Sigmoid colon (tissue), 7 donors: ENCODE measurements around the gene CHMP4A. TPM values are rescaled to one million over a fixed set of nuclear protein-coding genes. Genes with fewer than 3 reads are reported as not detected.

Source experiments
- DNase-seq: peaks from one replicate; pipeline ENCODE4 v3.0.0-alpha.2; 2019
- H3K27ac ChIP-seq, 4 donors: fragments of 200-600 bp; sonication (generic); one replicate each; pipeline ENCODE4 v1.5.1; 2016 to 2019; ENCODE audit warnings: mild to moderate bottlenecking in 1 of 4
- H3K27me3 ChIP-seq, 3 donors: fragments of 200-600 bp; sonication (generic); one replicate each; pipeline ENCODE4 v1.5.1; 2019; ENCODE audit warnings: mild to moderate bottlenecking in 1 of 3
- H3K36me3 ChIP-seq, 4 donors: fragments of 200-600 bp; sonication (generic); one replicate each; pipeline ENCODE4 v1.5.1; 2016 to 2019
- H3K4me1 ChIP-seq, 4 donors: fragments of 200-600 bp; sonication (generic); one replicate each; pipeline ENCODE4 v1.5.1; 2017 to 2019
- H3K4me3 ChIP-seq, 4 donors: fragments of 200-600 bp; sonication (generic); one replicate each; pipeline ENCODE4 v1.5.1; 2017 to 2019; ENCODE audit warnings: mild to moderate bottlenecking in 2 of 4, moderate library complexity in 1 of 4
- H3K9me3 ChIP-seq, 4 donors: fragments of 200-600 bp in 3 of 4; sonication (generic) in 3 of 4; one replicate each; pipeline versions ENCODE4 v1.5.1 to v1.6.1; 2013 to 2019
- EP300 ChIP-seq, 4 donors: sonication (generic); formaldehyde crosslinking; IDR thresholded peaks; one replicate each; pipeline ENCODE4 v1.6.1; 2017; ENCODE audit warnings: antibody characterized with exemption in 4 of 4
- POLR2A ChIP-seq, 2 donors: fragments of 450-650 bp; IDR thresholded peaks; one replicate each; pipeline ENCODE4 v1.6.1; 2016; ENCODE audit warnings: antibody characterized with exemption in 2 of 2, mild to moderate bottlenecking in 2 of 2, moderate library complexity in 2 of 2
- POLR2AphosphoS5 ChIP-seq, 4 donors: sonication (generic); formaldehyde crosslinking; IDR thresholded peaks; one replicate each; pipeline ENCODE4 v1.6.1; 2017; ENCODE audit warnings: antibody characterized with exemption in 4 of 4
- WGBS, 2 donors: extraction: QIAGEN DNeasy Blood & Tissue Kit; methylation state at CpG; one replicate each; pipeline ENCODE4 v1.1.7; 2013; 5-methylcytosine and 5-hydroxymethylcytosine counted together
- intact Hi-C: fragments of 100-400 bp; cut with DNase I; formaldehyde crosslinking; loops from one replicate; pipeline ENCODE4 v1.15.1; 2023
- polyA plus RNA-seq, 3 donors: library from polyadenylated mRNA; stranded (reverse); fragments of 200-250 nt; gene quantifications; one replicate each; pipeline ENCODE4 v1.2.3, GENCODE V29; 2013
- total RNA-seq, 4 donors: library from RNA; depleted of rRNA; stranded (reverse); fragments of >200 nt; gene quantifications; one replicate each; pipeline ENCODE4 v1.1.0, GENCODE V29; 2016
- TF ChIP-seq, protein P1 (sequence below), 4 experiments: fragments of 450-650 bp in 3 of 4; fragments of 200-600 bp in 1 of 4; IDR thresholded peaks; one replicate each; pipeline ENCODE4 v1.5.1; 2016 to 2019; ENCODE audit warnings: antibody characterized with exemption in 4 of 4, mild to moderate bottlenecking in 3 of 4, moderate library complexity in 2 of 4
- donor health status: healthy with polysubstance abuse.
- donor health status: Bipolar disorder and iron deficiency.
- donor health status: healthy.

The CHMP4A gene
- total and polyA plus RNA-seq, 7 donors = 65.6 to 149 (median 109) TPM

DNA sequence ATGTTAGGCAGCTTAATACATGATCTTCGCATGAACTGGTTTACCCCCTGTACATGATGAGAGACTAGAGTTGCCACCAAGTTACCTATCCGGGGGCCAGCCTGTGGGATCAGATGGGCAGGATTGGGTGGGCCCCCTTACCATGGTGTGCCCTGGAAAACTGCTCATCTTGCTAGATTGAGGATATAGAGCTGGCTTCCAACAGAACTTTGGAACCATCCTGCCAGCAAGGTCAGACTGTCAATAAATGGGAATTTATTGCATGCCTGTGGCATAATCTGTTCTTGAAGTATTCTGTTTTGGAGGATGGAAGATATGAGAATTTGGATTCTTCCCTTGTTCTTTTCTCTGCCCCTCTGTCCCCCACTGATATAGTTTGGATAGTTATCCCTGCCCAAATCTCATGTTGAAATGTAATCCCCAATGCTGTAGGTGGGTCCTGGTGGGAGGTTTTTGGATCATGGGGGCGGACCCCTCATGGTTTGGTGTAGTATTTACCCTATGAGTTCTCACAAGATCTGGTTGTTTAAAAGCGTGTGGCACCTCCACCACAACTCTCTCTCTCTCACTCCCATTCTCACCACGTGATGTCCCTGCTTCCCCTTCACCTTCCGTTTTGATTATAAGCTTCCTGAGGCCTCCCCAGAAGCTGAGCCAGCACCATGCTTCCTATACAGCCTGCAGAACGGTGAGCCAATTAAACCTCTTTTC is 14.3 kb downstream of the CHMP4A start:
- Histone ChIP-seq H3K27me3 (no peaks in the 10 kb centered on the region), H3K9me3 (no peaks in the 10 kb centered on the region), H3K4me3 (no peak overlapping the region), H3K27ac (no peak overlapping the region), H3K36me3 (peaks cover 0 to 30% (median 3%) of the 10 kb centered on the region in 4 donors), H3K4me1 (peaks cover 0 to 29% (median 25%) of the 10 kb centered on the region in 4 donors)
- 72 to 80% methylated on average over 7 of the region's 7 CpGs for WGBS, 2 donors
- DNase-seq = peak; percentile 20
- intact Hi-C loops = no loop called here
- no peak for TF ChIP-seq POLR2A (IDR thresholded peaks at IDR 0.05)
- TF ChIP-seq, protein P1, sequence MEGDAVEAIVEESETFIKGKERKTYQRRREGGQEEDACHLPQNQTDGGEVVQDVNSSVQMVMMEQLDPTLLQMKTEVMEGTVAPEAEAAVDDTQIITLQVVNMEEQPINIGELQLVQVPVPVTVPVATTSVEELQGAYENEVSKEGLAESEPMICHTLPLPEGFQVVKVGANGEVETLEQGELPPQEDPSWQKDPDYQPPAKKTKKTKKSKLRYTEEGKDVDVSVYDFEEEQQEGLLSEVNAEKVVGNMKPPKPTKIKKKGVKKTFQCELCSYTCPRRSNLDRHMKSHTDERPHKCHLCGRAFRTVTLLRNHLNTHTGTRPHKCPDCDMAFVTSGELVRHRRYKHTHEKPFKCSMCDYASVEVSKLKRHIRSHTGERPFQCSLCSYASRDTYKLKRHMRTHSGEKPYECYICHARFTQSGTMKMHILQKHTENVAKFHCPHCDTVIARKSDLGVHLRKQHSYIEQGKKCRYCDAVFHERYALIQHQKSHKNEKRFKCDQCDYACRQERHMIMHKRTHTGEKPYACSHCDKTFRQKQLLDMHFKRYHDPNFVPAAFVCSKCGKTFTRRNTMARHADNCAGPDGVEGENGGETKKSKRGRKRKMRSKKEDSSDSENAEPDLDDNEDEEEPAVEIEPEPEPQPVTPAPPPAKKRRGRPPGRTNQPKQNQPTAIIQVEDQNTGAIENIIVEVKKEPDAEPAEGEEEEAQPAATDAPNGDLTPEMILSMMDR (IDR thresholded peaks at IDR 0.05) = no peak
- no peak for TF ChIP-seq EP300 (IDR thresholded peaks at IDR 0.05)
- no peak for TF ChIP-seq POLR2AphosphoS5 (IDR thresholded peaks at IDR 0.05)

DNA sequence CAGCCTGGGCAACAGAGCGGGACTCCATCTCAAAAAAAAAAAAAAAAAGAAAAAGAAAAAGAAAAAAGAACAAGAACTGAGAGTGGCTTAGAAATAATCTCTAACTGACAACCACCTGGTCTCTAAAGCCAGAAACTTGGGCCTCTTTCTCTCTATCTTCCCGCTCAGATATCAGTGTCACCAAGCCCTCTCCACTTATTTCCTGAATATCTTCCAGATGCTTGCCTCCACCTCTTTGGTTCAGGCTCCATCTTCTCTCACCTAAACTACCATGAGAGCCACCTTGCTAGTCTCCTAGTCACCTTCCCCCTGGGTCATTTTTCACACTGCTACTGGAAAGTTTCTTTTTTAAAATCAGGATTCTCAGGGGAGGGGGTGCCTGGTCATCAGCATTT is 16.2 kb downstream of the CHMP4A start:
- TF ChIP-seq POLR2AphosphoS5 (IDR thresholded peaks at IDR 0.05) (no peak), EP300 (IDR thresholded peaks at IDR 0.05) (no peak), POLR2A (IDR thresholded peaks at IDR 0.05) (no peak)
- TF ChIP-seq, protein P1 (IDR thresholded peaks at IDR 0.05) = no peak
- DNase-seq = no peak
- WGBS, 2 donors = 78 to 94% methylated on average over 2 of the region's 2 CpGs
- Histone ChIP-seq H3K27me3 (no peaks in the 10 kb centered on the region), H3K9me3 (no peaks in the 10 kb centered on the region), H3K36me3 (peaks cover 0 to 29% (median 15%) of the 10 kb centered on the region in 4 donors), H3K4me1 (peaks cover 0 to 31% (median 26%) of the 10 kb centered on the region in 4 donors), H3K27ac (no peak overlapping the region), H3K4me3 (no peak overlapping the region)
- intact Hi-C loops = no loop called here

DNA sequence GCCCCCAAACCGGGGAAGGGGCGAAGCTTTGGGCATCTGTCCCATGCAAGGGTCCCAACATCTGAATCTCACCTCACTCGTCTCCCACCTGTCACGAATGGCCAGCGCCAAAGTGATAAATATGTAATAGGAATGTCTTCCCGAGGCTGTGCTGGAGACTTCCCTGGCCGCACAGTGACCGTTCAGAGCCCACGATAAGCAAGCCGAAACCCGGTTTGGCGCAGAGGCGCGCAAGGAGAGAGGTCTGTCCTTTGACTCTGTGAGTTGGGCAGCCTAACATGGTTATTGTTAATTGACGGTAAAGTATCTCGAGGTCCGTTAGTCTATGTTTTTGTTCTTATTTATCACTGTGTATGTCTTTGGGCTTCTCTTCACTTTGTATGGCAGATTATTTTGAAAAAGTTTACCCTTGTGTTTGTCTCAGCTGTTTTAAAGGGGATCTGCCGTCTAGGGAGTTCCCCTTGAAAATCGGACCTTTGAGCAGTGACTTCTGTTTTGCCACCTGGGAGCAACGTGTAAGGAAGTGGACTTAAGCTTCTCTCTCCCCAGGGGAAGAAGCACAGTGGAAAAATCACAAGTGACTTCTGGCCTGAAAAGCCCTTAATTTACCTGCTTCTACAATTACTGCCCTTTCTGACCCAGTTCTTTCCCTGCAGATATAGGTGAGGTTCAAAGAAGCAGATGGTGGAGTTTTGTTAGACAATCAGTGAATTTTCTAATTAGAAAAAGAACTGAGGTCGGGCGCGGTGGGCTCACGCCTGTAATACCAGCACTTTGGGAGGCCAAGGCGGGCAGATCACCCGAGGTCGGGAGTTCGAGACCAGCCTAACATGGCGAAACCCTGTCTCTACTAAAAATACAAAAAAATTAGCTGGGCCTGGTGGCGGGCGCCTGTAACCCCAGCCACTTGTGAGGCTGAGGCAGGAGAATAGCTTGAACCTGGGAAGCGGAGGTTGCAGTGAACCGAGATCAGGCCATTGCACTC is 16.9 kb downstream of the CHMP4A start:
- intact Hi-C loops = no loop called here
- DNase-seq = no peak
- Histone ChIP-seq H3K4me1 (peaks cover 0 to 31% (median 26%) of the 10 kb centered on the region in 4 donors), H3K36me3 (peaks cover 0 to 31% (median 18%) of the 10 kb centered on the region in 4 donors), H3K27ac (peak overlapping the region; percentile 86 to 98 (median 96)), H3K9me3 (no peaks in the 10 kb centered on the region), H3K4me3 (peak overlapping the region; percentile 66 to 91 (median 84)), H3K27me3 (no peaks in the 10 kb centered on the region)
- no peak for TF ChIP-seq POLR2A (IDR thresholded peaks at IDR 0.05)
- TF ChIP-seq EP300 (IDR thresholded peaks at IDR 0.05) = no peak
- TF ChIP-seq, protein P1 (IDR thresholded peaks at IDR 0.05) = no peak
- TF ChIP-seq POLR2AphosphoS5 (IDR thresholded peaks at IDR 0.05) = no peak
- 34 to 35% methylated on average over 33 of the region's 33 CpGs for WGBS, 2 donors

DNA sequence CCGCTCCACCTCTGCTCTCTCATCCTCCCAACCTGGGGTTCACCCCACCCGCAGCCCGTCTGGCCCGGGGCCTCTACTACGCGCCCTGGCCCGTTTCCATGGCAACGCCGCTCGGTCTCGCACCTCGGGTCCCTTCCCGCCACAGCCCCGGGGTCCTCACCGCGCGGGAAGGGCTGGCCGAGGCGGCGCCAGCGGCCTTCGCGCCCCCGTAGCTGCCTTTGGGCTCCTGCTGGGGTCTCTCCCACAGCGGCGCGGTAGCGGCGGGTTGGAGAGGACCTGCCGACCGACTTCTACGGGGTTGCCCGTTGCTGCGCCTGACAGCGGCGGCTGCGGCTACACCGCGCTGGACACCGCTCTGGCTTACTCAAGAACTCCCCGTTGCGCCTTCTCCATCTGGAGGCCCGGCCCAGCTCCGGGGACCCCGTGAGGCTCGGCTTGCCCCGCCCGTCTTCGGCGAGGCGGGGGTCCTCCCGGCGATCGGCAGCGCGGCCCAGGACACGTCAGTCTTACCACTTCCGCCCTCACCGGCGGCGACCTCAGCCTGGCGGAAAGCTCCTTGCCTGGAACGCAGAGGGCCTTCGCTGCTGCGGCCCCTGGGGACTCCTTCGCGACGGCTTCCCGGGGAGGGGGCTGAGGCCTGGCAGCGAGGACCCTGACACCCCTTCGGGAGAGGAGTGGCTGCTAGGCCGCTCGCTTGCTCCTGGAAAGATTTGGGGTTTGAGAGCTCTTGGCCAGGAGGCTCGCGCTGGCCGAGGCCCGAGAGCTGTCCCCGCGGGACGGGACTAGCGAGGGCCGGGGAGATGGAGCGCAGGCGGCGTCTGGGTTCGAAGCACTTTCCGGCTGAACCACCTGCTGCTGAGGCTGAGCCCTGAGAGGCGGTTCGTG is 17.9 kb downstream of the CHMP4A start, which contains the start of gene TM9SF1:
Gene TM9SF1, minus strand, starts transcription at position 256 of the 885 bp plus-strand sequence. CDS start 422 bp downstream, outside the sequence.
- H3K27ac ChIP-seq = peak within 1 kb of the TSS; percentile 86 to 98 (median 96)
- TF ChIP-seq POLR2AphosphoS5 (IDR thresholded peaks at IDR 0.05) (peak; percentile 85 to 93 (median 90)), POLR2A (IDR thresholded peaks at IDR 0.05) (peak; percentile 51 to 57), EP300 (IDR thresholded peaks at IDR 0.05) (no peak)
- TF ChIP-seq, protein P1 (IDR thresholded peaks at IDR 0.05) = no peak
- H3K36me3 ChIP-seq = peaks cover 0 to 32% (median 16%) of the 10 kb centered on the region in 4 donors
- WGBS, 2 donors = 0% methylated on average over 89 of the region's 89 CpGs
- no peaks in the 10 kb centered on the region for H3K9me3 ChIP-seq
- DNase-seq = peak; percentile 94
- H3K4me3 ChIP-seq = peak within 1 kb of the TSS; percentile 66 to 91 (median 84)
- no peaks in the 10 kb centered on the region for H3K27me3 ChIP-seq
- intact Hi-C loops = loop anchor here (2.0 kb wide), 1 partner anchor 17 kb away; the partner anchor contains the start of gene CHMP4A
- H3K4me1 ChIP-seq = peaks cover 0 to 31% (median 26%) of the 10 kb centered on the region in 4 donors
